PC-9 (cell line): Measurements from ENCODE around the gene ARAP3. TPM values are rescaled to one million over a fixed set of nuclear protein-coding genes. Genes with fewer than 3 reads are reported as not detected.

Experiments used
- BruUV-seq: library from RNA; stranded (reverse); fragments of 400-500 nt; replicated peaks from 2 replicates; lab custom pipeline; 2021; lab: Mats Ljungman, UMichigan
- CTCF ChIA-PET: fragments of 300-600 bp; sonication (Branson Sonifier 250); formaldehyde crosslinking; loops from one replicate; lab custom pipeline; 2022; ENCODE audit warnings: antibody characterized with exemption; lab: Charles Lee
- POLR2A ChIA-PET: fragments of 300-600 bp; sonication (Branson Sonifier 250); formaldehyde crosslinking; loops from one replicate; lab custom pipeline; 2022; ENCODE audit warnings: antibody characterized with exemption; ENCODE audit not compliant: unreplicated experiment; lab: Charles Lee
- DNase-seq, 2 experiments: peaks; one replicate each; pipeline versions ENCODE4 v3.0.0 to v3.0.0-alpha.2; 2015 to 2022; ENCODE audit warnings: mixed read lengths in 1 of 2
- H2AFZ ChIP-seq: fragments of 200-600 bp; sonication (generic); 2 replicates; pipeline ENCODE4 v1.8.1; 2017; ENCODE audit warnings: antibody characterized with exemption
- H3F3A ChIP-seq: fragments of 200-600 bp; sonication (generic); 2 replicates; pipeline ENCODE4 v1.8.1; 2017; ENCODE audit warnings: antibody characterized with exemption, mild to moderate bottlenecking, low read depth; ENCODE audit not compliant: insufficient read depth
- H3K27ac ChIP-seq: fragments of 200-600 bp; sonication (generic); 2 replicates; pipeline ENCODE4 v1.6.1; 2016; ENCODE audit warnings: mixed run types
- H3K27me3 ChIP-seq: fragments of 200-600 bp; sonication (generic); 2 replicates; pipeline ENCODE4 v1.6.1; 2016; ENCODE audit warnings: low read depth, mixed run types; ENCODE audit not compliant: insufficient read depth
- H3K36me3 ChIP-seq: fragments of 200-600 bp; sonication (generic); 2 replicates; pipeline ENCODE4 v1.6.1; 2016; ENCODE audit warnings: low read depth, mixed run types
- H3K4me1 ChIP-seq: fragments of 200-600 bp; sonication (generic); replicated peaks from 2 replicates; pipeline ENCODE4 v1.6.1; 2016; ENCODE audit warnings: mixed run types; ENCODE audit not compliant: insufficient read depth
- H3K4me2 ChIP-seq: fragments of 200-600 bp; sonication (generic); 2 replicates; pipeline ENCODE4 v1.6.1; 2017; ENCODE audit warnings: mixed run types
- H3K4me3 ChIP-seq: fragments of 200-600 bp; sonication (generic); 2 replicates; pipeline ENCODE4 v1.6.1; 2016; ENCODE audit warnings: mixed run types
- H3K79me2 ChIP-seq: fragments of 200-600 bp; sonication (generic); 2 replicates; pipeline ENCODE4 v1.6.1; 2017; ENCODE audit warnings: low read depth, mixed run types
- H3K9me2 ChIP-seq: fragments of 200-600 bp; sonication (generic); 2 replicates; pipeline ENCODE4 v1.8.1; 2017; ENCODE audit warnings: mild to moderate bottlenecking; ENCODE audit not compliant: insufficient read depth
- H3K9me3 ChIP-seq: fragments of 200-600 bp; sonication (generic); 2 replicates; pipeline ENCODE4 v1.8.1; 2016; ENCODE audit warnings: low read depth; ENCODE audit not compliant: insufficient read depth
- H4K20me1 ChIP-seq: fragments of 200-600 bp; sonication (generic); 2 replicates; pipeline ENCODE4 v1.8.1; 2017; ENCODE audit not compliant: insufficient read depth
- CTCF ChIP-seq: fragments of 200-600 bp; sonication (generic); conservative IDR thresholded peaks from 2 replicates; pipeline ENCODE4 v1.6.1; 2017; ENCODE audit warnings: mixed run types, antibody characterized with exemption, mild to moderate bottlenecking, moderate library complexity
- EZH2 ChIP-seq: fragments of 200-600 bp; sonication (generic); IDR thresholded peaks from 2 replicates; pipeline ENCODE4 v1.8.0; 2017; ENCODE audit warnings: antibody characterized with exemption, low read depth
- intact Hi-C: fragments of 100-400 bp; cut with micrococcal nuclease; formaldehyde crosslinking; loops from one replicate; pipeline ENCODE4 v1.10.0; 2022; ENCODE audit not compliant: unreplicated experiment
- total RNA-seq: library from RNA; stranded (reverse); gene quantifications from 2 replicates; pipeline ENCODE4 v1.2.3, GENCODE V29; 2021

ARAP3 gene
- total RNA-seq, 1 experiment from 2014 or later = 28.0 TPM

- H3K9me3 ChIP-seq = no peaks in the 10 kb centered on the region
- no peaks in the 10 kb centered on the region for H3K36me3 ChIP-seq
- H3K9me2 ChIP-seq = no peaks in the 10 kb centered on the region
- H3K4me1 ChIP-seq = peaks cover 58% of the 10 kb centered on the region
- H2AFZ ChIP-seq = no peak overlapping the region
- TF ChIP-seq EZH2 (no peak), CTCF (no peak)
- ChIA-PET CTCF (no interaction called here), POLR2A (no interaction called here)
- no peak for DNase-seq
- H3K27ac ChIP-seq = no peak overlapping the region
- no peaks in the 10 kb centered on the region for H4K20me1 ChIP-seq
- BruUV-seq = no TSS peak
- intact Hi-C loops = no loop called here
- H3K27me3 ChIP-seq = no peaks in the 10 kb centered on the region
- H3F3A ChIP-seq = peaks cover 25% of the 10 kb centered on the region
- H3K4me2 ChIP-seq = no peak overlapping the region
- H3K79me2 ChIP-seq = no peaks in the 10 kb centered on the region
- no peak overlapping the region for H3K4me3 ChIP-seq
These were observed 27.8 kb upstream of the ARAP3 start for GRCh38 chr5:141709699-141710267.

- Histone ChIP-seq H3K4me2 (no peak overlapping the region), H4K20me1 (no peaks in the 10 kb centered on the region), H3K79me2 (no peaks in the 10 kb centered on the region), H3K4me1 (peaks cover 49% of the 10 kb centered on the region), H3K36me3 (no peaks in the 10 kb centered on the region), H3F3A (peaks cover 7% of the 10 kb centered on the region), H3K9me3 (no peaks in the 10 kb centered on the region), H2AFZ (no peak overlapping the region), H3K9me2 (no peaks in the 10 kb centered on the region), H3K27me3 (no peaks in the 10 kb centered on the region), H3K4me3 (no peak overlapping the region), H3K27ac (no peak overlapping the region)
- intact Hi-C loops = no loop called here
- no TSS peak for BruUV-seq
- TF ChIP-seq EZH2 = no peak
- POLR2A ChIA-PET = no interaction called here
- DNase-seq = no peak
- CTCF ChIA-PET = no interaction called here
These were observed 26.0 kb upstream of the ARAP3 start for GRCh38 chr5:141708016-141708415.

- intact Hi-C loops = no loop called here
- CTCF ChIA-PET = no interaction called here
- DNase-seq = no peak
These were observed 25.5 kb upstream of the ARAP3 start for GRCh38 chr5:141707510-141707909.

GRCh38 chr5:141706121-141706520, 24.1 kb upstream of the ARAP3 start:
- H4K20me1 ChIP-seq = no peaks in the 10 kb centered on the region
- BruUV-seq = no TSS peak
- CTCF ChIA-PET = no interaction called here
- H3K79me2 ChIP-seq = no peaks in the 10 kb centered on the region
- intact Hi-C loops = no loop called here
- H2AFZ ChIP-seq = no peak overlapping the region
- no peak overlapping the region for H3K4me3 ChIP-seq
- no peak for DNase-seq
- no peak overlapping the region for H3K27ac ChIP-seq
- POLR2A ChIA-PET = no interaction called here
- no peaks in the 10 kb centered on the region for H3K9me3 ChIP-seq
- H3F3A ChIP-seq = 0 out of 2 replicates have a peak, but pooled peaks cover 4% of the 10 kb centered on the region
- H3K36me3 ChIP-seq = no peaks in the 10 kb centered on the region
- TF ChIP-seq EZH2 (no peak), CTCF (no peak)
- H3K9me2 ChIP-seq = no peaks in the 10 kb centered on the region
- no peak overlapping the region for H3K4me2 ChIP-seq
- H3K4me1 ChIP-seq = peaks cover 41% of the 10 kb centered on the region
- no peaks in the 10 kb centered on the region for H3K27me3 ChIP-seq

More at GRCh38 chr5:141707510-141707909, 25.5 kb upstream of the ARAP3 start:
- no peaks in the 10 kb centered on the region for H3K79me2 ChIP-seq
- peaks cover 45% of the 10 kb centered on the region for H3K4me1 ChIP-seq
- H3K4me2 ChIP-seq = no peak overlapping the region
- H3K36me3 ChIP-seq = no peaks in the 10 kb centered on the region
- peaks cover 2% of the 10 kb centered on the region for H3F3A ChIP-seq
- POLR2A ChIA-PET = interaction anchor here (0.6 kb wide), 1 partner anchor 172 kb away, joined by 3 read pairs; no protein-coding TSS in a partner anchor
- TF ChIP-seq EZH2 = no peak
- H3K27ac ChIP-seq = no peak overlapping the region
- no peaks in the 10 kb centered on the region for H3K27me3 ChIP-seq
- no TSS peak for BruUV-seq
- no peaks in the 10 kb centered on the region for H4K20me1 ChIP-seq
- H2AFZ ChIP-seq = no peak overlapping the region
- H3K4me3 ChIP-seq = no peak overlapping the region
- no peaks in the 10 kb centered on the region for H3K9me3 ChIP-seq
- no peaks in the 10 kb centered on the region for H3K9me2 ChIP-seq
